Upper lobe of right lung (tissue), 1 donor: ENCODE results near the gene EPHB4. TPM values are rescaled to one million over a fixed set of nuclear protein-coding genes. Genes with fewer than 3 reads are reported as not detected.
"Not testable (repeated sequence)": the region's sequence is repeated elsewhere in the genome, so short reads cannot be mapped to it uniquely, and the experiment has no call there.

Source experiments
- ATAC-seq: fragments of 200-7000 bp; cut with Tn5 transposase; one replicate; pipeline ENCODE4 v1.9.1; 2020; ENCODE audit warnings: mild to moderate bottlenecking, moderate library complexity
- DNase-seq: peaks from one replicate; pipeline ENCODE4 v3.0.0-alpha.2; 2020
- H3K27ac ChIP-seq: fragments of 200-600 bp; one replicate; pipeline ENCODE4 v1.8.0; 2022
- H3K27me3 ChIP-seq: fragments of 200-600 bp; one replicate; pipeline ENCODE4 v1.8.0; 2022; ENCODE audit warnings: mild to moderate bottlenecking
- H3K36me3 ChIP-seq: fragments of 200-600 bp; one replicate; pipeline ENCODE4 v1.8.0; 2022
- H3K4me1 ChIP-seq: fragments of 200-600 bp; one replicate; pipeline ENCODE4 v1.8.0; 2022
- H3K4me3 ChIP-seq: fragments of 200-600 bp; one replicate; pipeline ENCODE4 v1.8.0; 2022; ENCODE audit warnings: mild to moderate bottlenecking
- H3K9me3 ChIP-seq: fragments of 200-600 bp; one replicate; pipeline ENCODE4 v1.8.0; 2022
- intact Hi-C: fragments of 100-400 bp; cut with DNase I; formaldehyde crosslinking; loops from one replicate; pipeline ENCODE4 v1.11.0; 2022
- total RNA-seq: library from RNA; stranded (reverse); fragmentation: NEBNext Ultra II Directional; extraction: Animal tissue kit (Norgen Biotek cat#: 25700); gene quantifications from one replicate; pipeline ENCODE4 v1.2.1, GENCODE V29; 2021
- TF ChIP-seq, protein P1 (sequence below): fragments of 200-600 bp; IDR thresholded peaks from one replicate; pipeline ENCODE4 v1.8.0; 2022; ENCODE audit warnings: antibody characterized with exemption
- donor health status: DM: no; HTN: yes; CAD: no; lungs with severe emphysema.

EPHB4 gene
- total RNA-seq, 1 donor from 2014 or later: 117 TPM

GRCh38 chr7:100822236-100823139, 4.8 kb downstream of the EPHB4 start:
- no peak for DNase-seq
- no peaks in the 10 kb centered on the region for H3K9me3 ChIP-seq
- H3K36me3 ChIP-seq: peaks cover 55% of the 10 kb centered on the region
- H3K27ac ChIP-seq: no peak overlapping the region
- ATAC-seq: no peak
- H3K4me3 ChIP-seq: no peak overlapping the region
- no peaks in the 10 kb centered on the region for H3K27me3 ChIP-seq
- intact Hi-C loops: no loop called here
- TF ChIP-seq, protein P1, sequence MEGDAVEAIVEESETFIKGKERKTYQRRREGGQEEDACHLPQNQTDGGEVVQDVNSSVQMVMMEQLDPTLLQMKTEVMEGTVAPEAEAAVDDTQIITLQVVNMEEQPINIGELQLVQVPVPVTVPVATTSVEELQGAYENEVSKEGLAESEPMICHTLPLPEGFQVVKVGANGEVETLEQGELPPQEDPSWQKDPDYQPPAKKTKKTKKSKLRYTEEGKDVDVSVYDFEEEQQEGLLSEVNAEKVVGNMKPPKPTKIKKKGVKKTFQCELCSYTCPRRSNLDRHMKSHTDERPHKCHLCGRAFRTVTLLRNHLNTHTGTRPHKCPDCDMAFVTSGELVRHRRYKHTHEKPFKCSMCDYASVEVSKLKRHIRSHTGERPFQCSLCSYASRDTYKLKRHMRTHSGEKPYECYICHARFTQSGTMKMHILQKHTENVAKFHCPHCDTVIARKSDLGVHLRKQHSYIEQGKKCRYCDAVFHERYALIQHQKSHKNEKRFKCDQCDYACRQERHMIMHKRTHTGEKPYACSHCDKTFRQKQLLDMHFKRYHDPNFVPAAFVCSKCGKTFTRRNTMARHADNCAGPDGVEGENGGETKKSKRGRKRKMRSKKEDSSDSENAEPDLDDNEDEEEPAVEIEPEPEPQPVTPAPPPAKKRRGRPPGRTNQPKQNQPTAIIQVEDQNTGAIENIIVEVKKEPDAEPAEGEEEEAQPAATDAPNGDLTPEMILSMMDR: no peak
- H3K4me1 ChIP-seq: peaks cover 10% of the 10 kb centered on the region

- TF ChIP-seq, protein P1: no peak
- intact Hi-C loops: no loop called here
- H3K27ac ChIP-seq: no peak overlapping the region
- DNase-seq (no peak), ATAC-seq (no peak)
- H3K9me3 ChIP-seq: no peaks in the 10 kb centered on the region
- no peaks in the 10 kb centered on the region for H3K4me1 ChIP-seq
- peaks cover 67% of the 10 kb centered on the region for H3K36me3 ChIP-seq
- H3K27me3 ChIP-seq: no peaks in the 10 kb centered on the region
- no peak overlapping the region for H3K4me3 ChIP-seq
Observed at GRCh38 chr7:100819586-100819985, 7.7 kb downstream of the EPHB4 start.

DNA sequence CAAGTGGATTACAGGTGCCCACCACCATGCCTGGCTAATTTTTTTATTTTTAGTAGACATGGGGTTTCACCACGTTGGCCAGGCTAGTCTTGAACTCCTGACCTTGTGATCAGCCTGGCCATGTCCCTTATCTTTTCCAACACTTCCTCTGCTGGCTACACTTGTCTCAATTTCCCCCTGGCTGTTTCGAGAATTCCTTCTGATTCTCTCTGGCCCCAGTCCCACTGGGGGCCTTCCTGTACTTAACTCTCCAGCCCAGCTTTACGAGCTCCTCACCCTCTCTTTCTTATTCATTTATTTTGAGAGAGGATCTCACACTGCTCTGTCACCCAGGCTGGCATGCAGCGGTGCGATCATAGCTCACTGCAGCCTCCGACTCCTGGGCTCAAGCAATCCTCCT, 8.5 kb downstream of the EPHB4 start:
- TF ChIP-seq, protein P1: no peak
- Histone ChIP-seq H3K27me3 (no peaks in the 10 kb centered on the region), H3K9me3 (no peaks in the 10 kb centered on the region), H3K4me1 (no peaks in the 10 kb centered on the region), H3K27ac (no peak overlapping the region), H3K4me3 (no peak overlapping the region), H3K36me3 (peaks cover 71% of the 10 kb centered on the region)
- ATAC-seq: no peak
- DNase-seq: no peak
- intact Hi-C loops: no loop called here

DNA sequence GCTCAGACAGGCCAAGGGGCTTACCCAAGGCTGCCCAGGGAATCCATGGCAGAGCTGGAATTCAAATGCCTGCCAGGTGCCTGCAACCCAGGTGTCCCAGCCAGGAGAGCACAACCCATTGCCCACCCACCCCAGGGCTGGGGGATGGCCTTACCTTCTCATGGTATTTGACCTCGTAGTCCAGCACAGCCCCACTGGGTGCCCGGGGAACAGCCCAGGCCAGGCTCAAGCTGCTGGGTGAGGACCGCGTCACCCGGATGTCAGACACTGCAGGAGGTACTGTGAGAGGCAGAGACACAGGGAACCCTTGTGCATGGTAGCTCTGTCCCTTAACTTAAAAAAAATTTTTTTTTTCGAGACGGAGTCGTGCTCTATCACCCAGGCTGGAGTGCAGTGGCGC, 9.0 kb downstream of the EPHB4 start:
- ATAC-seq (no peak), DNase-seq (no peak)
- H3K36me3 ChIP-seq: peaks cover 71% of the 10 kb centered on the region
- no peak overlapping the region for H3K27ac ChIP-seq
- intact Hi-C loops: no loop called here
- H3K9me3 ChIP-seq: no peaks in the 10 kb centered on the region
- H3K4me3 ChIP-seq: no peak overlapping the region
- no peaks in the 10 kb centered on the region for H3K27me3 ChIP-seq
- TF ChIP-seq, protein P1: no peak
- no peaks in the 10 kb centered on the region for H3K4me1 ChIP-seq

DNA sequence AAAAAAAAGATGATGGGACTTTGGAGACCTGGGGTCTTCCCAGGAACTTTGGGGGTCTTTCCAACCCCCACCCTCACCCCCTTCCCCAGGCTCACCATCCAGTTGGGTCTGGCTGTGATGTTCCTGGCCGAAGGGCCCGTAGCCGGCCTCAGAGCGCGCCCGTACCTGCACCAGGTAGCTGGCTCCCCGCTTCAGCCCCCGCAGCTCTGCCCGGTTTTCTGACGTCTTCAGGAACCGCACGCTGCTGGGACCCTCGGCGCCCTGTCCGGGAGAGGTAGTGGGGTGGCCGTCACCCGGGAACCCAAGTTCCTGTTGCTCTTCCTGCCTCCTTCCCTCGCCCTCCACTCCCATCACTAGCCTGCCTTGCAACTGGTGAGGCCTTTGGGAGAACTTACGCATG, 10.2 kb downstream of the EPHB4 start:
- no peaks in the 10 kb centered on the region for H3K27me3 ChIP-seq
- no peaks in the 10 kb centered on the region for H3K4me1 ChIP-seq
- H3K36me3 ChIP-seq: peaks cover 69% of the 10 kb centered on the region
- no peak overlapping the region for H3K4me3 ChIP-seq
- no peak overlapping the region for H3K27ac ChIP-seq
- no peak for DNase-seq
- intact Hi-C loops: no loop called here
- TF ChIP-seq, protein P1: no peak
- no peaks in the 10 kb centered on the region for H3K9me3 ChIP-seq
- ATAC-seq: no peak

DNA sequence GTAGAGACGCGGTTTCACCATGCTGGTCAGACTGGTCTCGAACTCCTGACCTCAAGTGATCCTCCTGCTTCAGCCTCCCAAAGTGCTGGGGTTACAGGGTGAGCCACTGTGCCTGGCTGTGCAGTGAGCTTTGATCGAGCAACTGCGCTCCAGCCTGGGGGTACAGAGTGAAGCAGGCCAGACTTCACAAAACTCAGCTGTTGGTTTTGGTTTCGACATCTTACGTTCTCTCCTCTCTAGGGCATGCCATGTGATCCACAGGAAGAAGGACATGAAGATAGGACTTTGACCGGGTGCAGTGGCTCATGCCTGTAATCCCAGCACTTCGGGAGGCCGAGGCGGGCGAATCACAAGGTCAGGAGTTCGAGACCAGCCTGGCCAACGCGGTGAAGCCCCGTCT, 10.8 kb downstream of the EPHB4 start:
- H3K4me3 ChIP-seq, intact Hi-C loops, H3K4me1 ChIP-seq, ATAC-seq, H3K27me3 ChIP-seq, H3K27ac ChIP-seq, H3K9me3 ChIP-seq, DNase-seq: not testable (repeated sequence)
- peaks cover 64% of the 10 kb centered on the region for H3K36me3 ChIP-seq
